Measurements from ENCODE around the gene FCHSD2. TPM values are rescaled to one million over a fixed set of nuclear protein-coding genes. Genes with fewer than 3 reads are reported as not detected.
A peak's percentile ranks its signal among the peaks of the same experiment; 100 is the strongest.
"Not testable (repeated sequence)": the region's sequence is repeated elsewhere in the genome, so short reads cannot be mapped to it uniquely, and the experiment has no call there.

Gene FCHSD2
- total RNA-seq, 4 donors from 2014 or later = 5.7 to 16.8 (median 7.9) TPM

- 90% methylated on average over 1 of the region's 1 CpG for WGBS
- TF ChIP-seq POLR2A (IDR thresholded peaks at IDR 0.05) = no peak
- no peak for TF ChIP-seq EP300 (IDR thresholded peaks at IDR 0.05)
- TF ChIP-seq CTCF (IDR thresholded peaks at IDR 0.05) = peak in 1 of 2 donors; percentile 6
- no peaks in the 10 kb centered on the region for H3K9me3 ChIP-seq
- no peak for DNase-seq (ENCODE audit: low spot score in 2 of 2)
- no peak overlapping the region for H3K4me3 ChIP-seq
- H3K36me3 ChIP-seq = no peaks in the 10 kb centered on the region
- no peaks in the 10 kb centered on the region for H3K27me3 ChIP-seq
- H3K27ac ChIP-seq = no peak overlapping the region
- peaks cover 4% of the 10 kb centered on the region for H3K4me1 ChIP-seq
These were observed 217.4 kb downstream of the FCHSD2 start for GRCh38 chr11:72924568-72925190.

GRCh38 chr11:72921028-72921716 is 220.9 kb downstream of the FCHSD2 start:
- Histone ChIP-seq H3K27me3 (no peaks in the 10 kb centered on the region), H3K9me3 (no peaks in the 10 kb centered on the region), H3K36me3 (no peaks in the 10 kb centered on the region), H3K27ac (no peak overlapping the region), H3K4me1 (peaks cover 4% of the 10 kb centered on the region), H3K4me3 (no peak overlapping the region)
- 72% methylated on average over 5 of the region's 5 CpGs for WGBS
- TF ChIP-seq EP300 (IDR thresholded peaks at IDR 0.05) (no peak), POLR2AphosphoS5 (IDR thresholded peaks at IDR 0.05) (no peak), POLR2A (IDR thresholded peaks at IDR 0.05) (no peak), CTCF (IDR thresholded peaks at IDR 0.05) (no peak)
- no peak for DNase-seq (ENCODE audit: low spot score in 2 of 2)

DNA sequence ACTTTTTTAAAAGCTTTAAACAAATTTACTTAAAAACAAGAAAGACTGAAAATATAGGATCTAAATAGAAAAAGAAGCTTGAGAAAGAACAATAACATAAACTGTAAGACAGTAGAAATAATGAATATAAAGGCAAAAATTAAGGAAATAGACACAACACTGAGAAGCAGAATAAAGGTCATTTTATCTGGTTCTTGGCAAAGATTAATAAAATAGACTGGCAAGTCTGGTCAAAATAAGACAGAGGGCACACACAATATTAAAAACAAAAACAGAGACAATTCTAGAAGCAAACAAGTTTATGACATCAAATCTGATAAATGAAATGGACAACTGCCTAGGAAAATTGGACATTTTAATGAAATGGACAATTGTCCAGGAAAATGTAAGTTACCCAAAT is 222.1 kb downstream of the FCHSD2 start:
- H3K4me1 ChIP-seq = peaks cover 3% of the 10 kb centered on the region
- TF ChIP-seq POLR2AphosphoS5 (IDR thresholded peaks at IDR 0.05) = no peak
- TF ChIP-seq EP300 (IDR thresholded peaks at IDR 0.05) = no peak
- TF ChIP-seq CTCF (IDR thresholded peaks at IDR 0.05) = no peak
- H3K9me3 ChIP-seq = no peaks in the 10 kb centered on the region
- no peaks in the 10 kb centered on the region for H3K27me3 ChIP-seq
- H3K4me3 ChIP-seq = no peak overlapping the region
- H3K27ac ChIP-seq = no peak overlapping the region
- H3K36me3 ChIP-seq = no peaks in the 10 kb centered on the region
- no peak for DNase-seq (ENCODE audit: low spot score in 2 of 2)

- no peak overlapping the region for H3K27ac ChIP-seq
- no peak overlapping the region for H3K4me3 ChIP-seq
- H3K9me3 ChIP-seq = no peaks in the 10 kb centered on the region
- no peaks in the 10 kb centered on the region for H3K4me1 ChIP-seq
- H3K36me3 ChIP-seq = no peaks in the 10 kb centered on the region
- no peak for DNase-seq (ENCODE audit: low spot score in 2 of 2)
- TF ChIP-seq POLR2AphosphoS5 (IDR thresholded peaks at IDR 0.05) = no peak
- no peak for TF ChIP-seq CTCF (IDR thresholded peaks at IDR 0.05)
- TF ChIP-seq EP300 (IDR thresholded peaks at IDR 0.05) = no peak
- no peak for TF ChIP-seq POLR2A (IDR thresholded peaks at IDR 0.05)
- H3K27me3 ChIP-seq = no peaks in the 10 kb centered on the region
These were observed 223.3 kb downstream of the FCHSD2 start for GRCh38 chr11:72918851-72919250.

GRCh38 chr11:72912253-72912652 is 229.9 kb downstream of the FCHSD2 start:
- H3K4me3 ChIP-seq = no peak overlapping the region
- H3K27ac ChIP-seq = no peak overlapping the region
- TF ChIP-seq EP300 (IDR thresholded peaks at IDR 0.05) (no peak), CTCF (IDR thresholded peaks at IDR 0.05) (no peak), POLR2A (IDR thresholded peaks at IDR 0.05) (no peak), POLR2AphosphoS5 (IDR thresholded peaks at IDR 0.05) (no peak)
- peaks cover 13% of the 10 kb centered on the region for H3K9me3 ChIP-seq
- H3K4me1 ChIP-seq = no peaks in the 10 kb centered on the region
- DNase-seq (ENCODE audit: low spot score in 2 of 2) = no peak
- H3K36me3 ChIP-seq = no peaks in the 10 kb centered on the region
- 97% methylated on average over 1 of the region's 1 CpG for WGBS
- no peaks in the 10 kb centered on the region for H3K27me3 ChIP-seq

GRCh38 chr11:72909558-72910388 is 232.3 kb downstream of the FCHSD2 start:
- H3K36me3 ChIP-seq; H3K27me3 ChIP-seq; H3K27ac ChIP-seq; H3K4me3 ChIP-seq; DNase-seq (ENCODE audit: low spot score in 2 of 2); H3K4me1 ChIP-seq: not testable (repeated sequence)
- H3K9me3 ChIP-seq = peaks cover 13% of the 10 kb centered on the region
- WGBS = 90% methylated on average over 16 of the region's 42 CpGs

All from suprapubic skin (tissue), 4 donors.